Esophagus squamous epithelium (tissue), 4 donors: ENCODE results near the gene WDFY3.

Source experiments
- CTCF ChIP-seq, 6 experiments: fragments of 450-650 bp in 4 of 6; fragments of 200-600 bp in 2 of 6; sonication (generic) in 2 of 6; IDR thresholded peaks; one replicate each; pipeline ENCODE4 v1.5.1; 2016 to 2019; ENCODE audit warnings: antibody characterized with exemption in 6 of 6, mild to moderate bottlenecking in 4 of 6, moderate library complexity in 4 of 6
- POLR2A ChIP-seq, 4 donors: fragments of 450-650 bp; IDR thresholded peaks; one replicate each; pipeline ENCODE4 v1.6.1; 2017; ENCODE audit warnings: antibody characterized with exemption in 4 of 4, mild to moderate bottlenecking in 4 of 4, moderate library complexity in 3 of 4

GRCh38 chr4:84847978-84848377, 118.5 kb downstream of the WDFY3 start:
- TF ChIP-seq CTCF (IDR thresholded peaks at IDR 0.05) (no peak), POLR2A (IDR thresholded peaks at IDR 0.05) (no peak)
